ENCODE results near the gene CKAP5. TPM values are rescaled to one million over a fixed set of nuclear protein-coding genes. Genes with fewer than 3 reads are reported as not detected.
A peak's percentile ranks its signal among the peaks of the same experiment; 100 is the strongest.

Gene CKAP5
- polyA plus RNA-seq, 3 donors from 2014 or later = 9.1 to 22.1 (median 9.4) TPM

DNA sequence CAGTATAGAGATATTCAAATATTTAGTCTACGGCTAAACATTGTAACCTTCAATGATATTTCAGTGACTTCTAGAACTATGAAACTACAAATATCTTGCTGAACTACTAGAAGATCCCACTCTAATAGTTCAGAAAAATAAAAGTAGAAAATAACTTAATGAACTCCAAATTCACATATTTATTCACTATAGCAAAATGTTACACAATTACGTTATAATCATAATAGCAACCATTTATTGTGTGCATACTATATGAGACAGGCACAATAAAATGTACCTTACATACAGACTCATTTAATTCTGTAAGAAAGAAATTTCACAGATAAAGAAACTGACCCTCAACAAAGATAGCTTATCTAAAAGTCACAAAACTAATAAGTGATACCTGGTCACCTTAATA lies 69.2 kb downstream of the CKAP5 start:
- H3K27me3 Mint-ChIP-seq (ENCODE audit: low read depth in 3 of 3) = peaks cover 0 to 4% (median 2%) of the 10 kb centered on the region in 3 donors
- H3K27ac Mint-ChIP-seq = no peak overlapping the region
- peaks cover 17 to 53% (median 26%) of the 10 kb centered on the region in 3 donors for H3K36me3 Mint-ChIP-seq
- H3K4me3 Mint-ChIP-seq = no peak overlapping the region
- no peaks in the 10 kb centered on the region for H3K4me1 Mint-ChIP-seq
- DNase-seq = no peak
- H3K9me3 Mint-ChIP-seq = no peaks in the 10 kb centered on the region

DNA sequence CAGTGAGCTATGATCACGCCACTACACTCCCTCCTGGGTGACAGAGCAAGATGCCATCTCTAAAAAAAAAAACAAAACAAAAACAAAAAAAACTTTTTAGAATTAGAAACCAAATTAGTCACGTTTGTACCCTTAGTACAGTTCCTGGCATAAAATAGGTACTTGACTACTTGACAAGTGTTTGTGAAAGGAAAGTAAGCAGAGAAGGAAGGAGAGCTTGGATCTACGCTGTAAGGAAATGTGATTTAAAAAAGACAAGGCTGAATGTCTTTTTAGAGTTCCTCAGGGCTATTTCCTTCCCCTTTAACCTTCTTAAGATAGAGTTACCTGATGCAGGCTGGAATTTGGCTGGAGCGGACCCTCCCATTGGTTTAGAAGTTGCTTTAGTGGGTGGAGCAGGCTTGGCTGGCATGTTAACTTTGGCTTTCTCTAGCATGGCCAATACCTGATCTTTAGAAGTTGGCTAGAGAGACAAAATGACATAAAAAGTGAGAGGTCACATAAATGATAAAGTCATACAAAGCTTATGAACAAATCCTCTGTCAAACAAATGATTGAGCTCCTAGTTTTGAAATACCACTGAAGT lies 76.4 kb downstream of the CKAP5 start:
- DNase-seq = no peak
- H3K4me1 Mint-ChIP-seq = no peaks in the 10 kb centered on the region
- H3K27me3 Mint-ChIP-seq (ENCODE audit: low read depth in 3 of 3) = peaks cover 0 to 2% (median 1%) of the 10 kb centered on the region in 3 donors
- H3K4me3 Mint-ChIP-seq = no peak overlapping the region
- peaks cover 12 to 36% (median 14%) of the 10 kb centered on the region in 3 donors for H3K36me3 Mint-ChIP-seq
- peak overlapping the region in 2 of 6 donors; percentile 10 to 21 for H3K27ac Mint-ChIP-seq
- no peaks in the 10 kb centered on the region for H3K9me3 Mint-ChIP-seq

DNA sequence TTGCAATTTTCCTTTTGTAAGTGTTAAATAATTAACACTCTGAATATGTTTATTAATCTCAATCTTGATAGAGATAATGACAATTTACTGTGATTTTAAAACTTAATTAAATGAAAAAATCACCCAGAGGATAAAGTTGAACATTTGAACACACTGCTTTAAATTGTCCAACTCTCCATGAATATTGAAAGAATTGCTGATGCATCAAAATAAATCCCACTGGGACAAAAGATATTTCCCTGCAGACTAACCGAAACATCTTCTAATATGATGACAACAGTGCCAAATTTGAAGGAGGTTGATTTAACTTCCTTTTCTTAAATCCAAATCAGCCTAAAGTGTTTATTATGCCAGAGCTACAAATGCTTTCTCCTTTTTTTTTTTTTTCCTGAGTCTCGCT lies 79.4 kb downstream of the CKAP5 start:
- no peaks in the 10 kb centered on the region for H3K27me3 Mint-ChIP-seq (ENCODE audit: low read depth in 3 of 3)
- H3K27ac Mint-ChIP-seq = no peak overlapping the region
- H3K4me3 Mint-ChIP-seq = no peak overlapping the region
- no peak for DNase-seq
- peaks cover 22 to 45% (median 26%) of the 10 kb centered on the region in 3 donors for H3K36me3 Mint-ChIP-seq
- no peaks in the 10 kb centered on the region for H3K9me3 Mint-ChIP-seq
- H3K4me1 Mint-ChIP-seq = no peaks in the 10 kb centered on the region

DNA sequence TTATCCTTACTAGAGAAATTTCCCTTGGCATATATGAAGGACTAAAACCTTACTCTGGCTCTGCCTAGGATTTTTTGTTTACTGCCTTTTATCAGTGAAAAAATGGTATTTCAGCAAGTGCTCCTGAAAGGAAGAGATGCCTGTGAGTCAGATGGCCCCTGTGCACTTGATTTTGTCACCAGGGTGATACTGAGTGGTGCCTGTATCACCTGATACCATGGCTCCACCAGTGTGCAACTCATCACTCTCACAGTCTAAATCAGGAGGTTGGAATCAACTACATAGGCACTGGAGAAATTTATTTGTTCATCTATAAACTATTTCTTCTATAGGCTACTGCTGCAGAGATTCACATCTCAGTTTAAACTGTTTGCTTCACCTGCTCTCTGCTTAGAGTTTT lies 83.8 kb downstream of the CKAP5 start:
- Mint-ChIP-seq H3K4me1 (no peaks in the 10 kb centered on the region), H3K4me3 (no peak overlapping the region), H3K27me3 (ENCODE audit: low read depth in 3 of 3) (peaks cover 0 to 2% (median 0%) of the 10 kb centered on the region in 3 donors), H3K9me3 (no peaks in the 10 kb centered on the region), H3K36me3 (peaks cover 31 to 53% (median 51%) of the 10 kb centered on the region in 3 donors), H3K27ac (peak overlapping the region in 2 of 6 donors; percentile 9 to 20)
- no peak for DNase-seq

DNA sequence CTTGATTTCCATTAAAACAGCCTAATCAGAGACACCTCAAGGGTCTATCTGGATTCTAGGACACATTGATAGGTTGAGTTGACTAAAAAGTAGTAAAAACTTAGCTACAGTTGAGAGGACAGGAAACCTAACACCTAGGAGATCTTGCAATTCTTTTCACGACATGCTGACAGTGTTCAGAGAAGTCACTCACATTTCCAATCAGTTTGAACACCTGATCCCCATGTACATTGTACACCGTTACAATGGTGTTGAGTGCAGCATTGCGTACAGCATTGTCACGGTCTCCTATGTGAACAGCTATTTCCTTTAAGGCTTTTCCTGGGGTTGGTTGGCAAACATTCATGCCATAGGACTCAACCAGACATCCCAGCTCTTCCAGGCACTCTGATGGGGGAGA lies 84.3 kb downstream of the CKAP5 start:
- DNase-seq = no peak
- no peaks in the 10 kb centered on the region for H3K9me3 Mint-ChIP-seq
- H3K4me1 Mint-ChIP-seq = no peaks in the 10 kb centered on the region
- peaks cover 31 to 53% (median 51%) of the 10 kb centered on the region in 3 donors for H3K36me3 Mint-ChIP-seq
- H3K4me3 Mint-ChIP-seq = no peak overlapping the region
- peak overlapping the region in 2 of 6 donors; percentile 9 to 20 for H3K27ac Mint-ChIP-seq
- H3K27me3 Mint-ChIP-seq (ENCODE audit: low read depth in 3 of 3) = peaks cover 0 to 2% (median 0%) of the 10 kb centered on the region in 3 donors

DNA sequence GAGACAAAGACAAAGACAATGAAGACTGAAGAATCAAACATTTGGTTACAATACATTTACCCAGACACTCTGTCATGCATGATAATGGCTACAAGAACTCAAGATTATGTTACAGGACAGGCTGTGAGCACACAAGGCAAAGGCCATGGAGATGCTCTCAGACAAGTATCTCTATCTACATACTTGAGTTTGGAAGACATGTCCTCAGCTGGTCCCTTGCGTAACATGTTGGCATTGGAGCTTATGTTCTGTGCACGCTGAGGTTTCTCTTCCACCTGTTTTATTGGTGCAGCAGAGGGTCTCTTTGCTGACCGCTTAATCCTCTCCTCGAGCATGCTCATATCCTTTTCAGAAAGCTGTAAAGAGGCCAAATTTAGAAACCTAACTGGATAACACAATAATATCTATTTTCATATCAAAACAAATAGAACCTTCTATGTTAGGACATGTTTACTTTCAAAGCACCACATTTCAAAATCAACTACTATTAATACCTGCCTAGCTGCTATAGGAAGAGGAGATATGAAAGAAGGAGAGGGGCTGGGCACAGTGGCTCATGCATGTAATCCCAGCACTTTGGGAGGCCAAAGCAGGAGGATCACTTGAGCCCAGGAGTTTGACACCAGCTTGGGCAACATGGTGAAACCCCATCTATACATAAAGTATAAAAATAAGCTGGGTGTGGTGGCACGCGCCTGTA lies 85.5 kb downstream of the CKAP5 start:
- no peaks in the 10 kb centered on the region for H3K4me1 Mint-ChIP-seq
- no peak overlapping the region for H3K27ac Mint-ChIP-seq
- H3K36me3 Mint-ChIP-seq = peaks cover 27 to 57% (median 54%) of the 10 kb centered on the region in 3 donors

DNA sequence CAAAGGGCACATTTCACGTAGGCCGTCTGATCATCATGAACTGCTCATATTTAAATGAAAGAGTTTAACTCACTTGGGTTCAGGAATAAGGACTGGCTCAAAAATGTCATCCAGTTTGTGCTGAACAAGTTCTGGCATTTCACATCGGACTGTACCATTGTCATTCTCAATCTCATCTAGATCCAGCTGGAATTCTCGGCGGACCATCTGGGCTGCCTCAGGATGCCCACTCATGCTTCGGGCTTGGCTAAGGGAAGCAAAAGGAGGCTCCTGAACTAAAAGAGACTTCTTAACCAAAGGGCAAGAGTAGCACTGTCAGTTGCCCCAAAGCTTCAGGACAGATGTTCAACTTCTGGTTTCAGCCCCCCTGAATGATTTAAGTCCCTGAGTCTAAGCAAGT lies 86.9 kb downstream of the CKAP5 start:
- Mint-ChIP-seq H3K27me3 (ENCODE audit: low read depth in 3 of 3) (peaks cover 0 to 2% (median 0%) of the 10 kb centered on the region in 3 donors), H3K27ac (no peak overlapping the region)

More for the DNA sequence above, 85.5 kb downstream of the CKAP5 start:
- no peak overlapping the region for H3K4me3 Mint-ChIP-seq
- DNase-seq = no peak
- H3K27me3 Mint-ChIP-seq (ENCODE audit: low read depth in 3 of 3) = peaks cover 0 to 2% (median 0%) of the 10 kb centered on the region in 3 donors
- no peaks in the 10 kb centered on the region for H3K9me3 Mint-ChIP-seq

DNA sequence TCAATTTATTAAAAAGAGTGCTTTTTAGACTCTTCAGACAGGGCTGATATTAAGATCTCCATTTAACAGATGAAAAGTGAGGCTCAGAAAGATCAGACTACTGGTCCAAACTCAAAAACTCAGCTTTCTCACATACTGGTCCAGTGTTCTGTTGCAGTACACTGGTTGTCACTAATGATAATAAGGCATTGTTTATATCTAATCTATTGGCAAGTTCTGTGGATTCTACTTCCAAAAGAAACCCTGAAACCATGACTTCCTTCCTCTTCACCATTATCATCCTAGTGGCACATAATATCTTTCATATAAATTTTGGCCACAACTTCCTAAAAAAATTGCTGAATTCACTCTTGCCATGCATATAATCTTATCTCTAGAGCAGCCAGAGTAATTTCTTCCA lies 90.1 kb downstream of the CKAP5 start:
- H3K27me3 Mint-ChIP-seq (ENCODE audit: low read depth in 3 of 3) = peaks cover 0 to 2% (median 0%) of the 10 kb centered on the region in 3 donors
- no peaks in the 10 kb centered on the region for H3K4me1 Mint-ChIP-seq
- H3K27ac Mint-ChIP-seq = peak overlapping the region in 1 of 6 donors; percentile 7
- H3K36me3 Mint-ChIP-seq = peaks cover 33 to 54% (median 50%) of the 10 kb centered on the region in 3 donors
- no peaks in the 10 kb centered on the region for H3K9me3 Mint-ChIP-seq
- DNase-seq = no peak
- H3K4me3 Mint-ChIP-seq = no peak overlapping the region

More for the DNA sequence above, 86.9 kb downstream of the CKAP5 start:
- no peaks in the 10 kb centered on the region for H3K4me1 Mint-ChIP-seq
- H3K36me3 Mint-ChIP-seq = peaks cover 33 to 60% (median 57%) of the 10 kb centered on the region in 3 donors
- no peak overlapping the region for H3K4me3 Mint-ChIP-seq
- no peaks in the 10 kb centered on the region for H3K9me3 Mint-ChIP-seq
- no peak for DNase-seq

DNA sequence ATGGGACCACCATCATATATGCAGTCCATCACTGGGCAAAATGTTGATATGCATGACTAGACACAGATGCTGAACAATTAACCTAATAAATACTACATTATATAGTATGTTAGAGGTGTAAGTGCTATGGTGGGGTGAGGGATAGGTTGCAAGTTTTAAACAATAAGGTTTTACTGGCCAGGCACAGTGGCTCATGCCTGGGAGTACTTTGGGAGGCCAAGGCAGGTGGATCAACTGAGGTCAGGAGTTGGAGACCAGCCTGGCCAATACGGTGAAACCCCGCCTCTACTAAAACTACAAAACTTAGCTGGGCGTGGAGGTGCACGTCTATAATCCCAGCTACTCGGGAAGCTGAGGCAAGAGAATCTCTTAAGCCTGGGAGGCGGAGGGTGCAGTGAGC lies 98.9 kb downstream of the CKAP5 start:
- DNase-seq = no peak
- Mint-ChIP-seq H3K9me3 (no peaks in the 10 kb centered on the region), H3K4me1 (no peaks in the 10 kb centered on the region), H3K27me3 (ENCODE audit: low read depth in 3 of 3) (no peaks in the 10 kb centered on the region), H3K36me3 (peaks cover 42 to 57% (median 47%) of the 10 kb centered on the region in 3 donors), H3K4me3 (no peak overlapping the region), H3K27ac (no peak overlapping the region)

DNA sequence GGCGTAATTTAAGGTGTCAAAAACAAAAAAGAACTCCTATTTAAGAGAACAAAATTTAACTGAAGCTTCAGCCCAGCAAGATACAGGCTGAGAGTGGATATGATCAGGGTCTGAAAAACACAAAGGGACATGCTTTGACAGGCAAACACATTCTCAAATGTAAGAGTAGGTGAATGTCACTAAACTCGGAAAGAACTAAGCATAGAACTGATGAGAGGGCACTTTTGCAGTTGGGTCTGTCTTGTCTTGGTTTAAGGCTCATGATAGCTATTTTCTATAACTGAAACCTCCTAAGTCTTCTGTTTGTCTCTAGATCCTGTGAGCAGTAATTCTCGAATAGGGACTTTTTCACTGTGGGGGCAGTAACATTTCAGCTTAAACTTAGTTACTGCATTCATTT lies 100.1 kb downstream of the CKAP5 start:
- Mint-ChIP-seq H3K27ac (no peak overlapping the region), H3K4me1 (no peaks in the 10 kb centered on the region), H3K36me3 (peaks cover 40 to 60% (median 46%) of the 10 kb centered on the region in 3 donors), H3K4me3 (no peak overlapping the region), H3K9me3 (no peaks in the 10 kb centered on the region), H3K27me3 (ENCODE audit: low read depth in 3 of 3) (no peaks in the 10 kb centered on the region)
- DNase-seq = no peak

DNA sequence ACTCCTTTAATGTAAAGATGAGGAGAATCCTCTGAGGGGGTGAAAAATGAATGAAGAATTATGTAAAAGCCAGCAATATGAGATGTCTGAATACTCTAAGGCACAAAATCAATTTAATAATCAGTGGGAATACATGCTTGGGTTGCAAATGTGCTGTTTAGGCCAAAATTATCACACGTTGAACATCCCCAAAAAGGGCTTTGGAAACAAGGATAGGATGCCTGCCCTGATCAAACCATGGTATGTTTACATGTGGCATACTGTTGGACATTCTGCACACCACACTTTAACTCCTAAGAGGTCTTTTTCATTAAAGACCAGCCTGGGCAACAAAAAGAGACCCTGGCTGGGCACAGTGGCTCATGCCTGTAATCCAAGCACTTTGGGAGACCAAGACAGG lies 100.8 kb downstream of the CKAP5 start:
- Mint-ChIP-seq H3K4me3 (no peak overlapping the region), H3K27me3 (ENCODE audit: low read depth in 3 of 3) (no peaks in the 10 kb centered on the region), H3K9me3 (no peaks in the 10 kb centered on the region), H3K36me3 (peaks cover 35 to 54% (median 41%) of the 10 kb centered on the region in 3 donors), H3K27ac (no peak overlapping the region), H3K4me1 (no peaks in the 10 kb centered on the region)
- no peak for DNase-seq

DNA sequence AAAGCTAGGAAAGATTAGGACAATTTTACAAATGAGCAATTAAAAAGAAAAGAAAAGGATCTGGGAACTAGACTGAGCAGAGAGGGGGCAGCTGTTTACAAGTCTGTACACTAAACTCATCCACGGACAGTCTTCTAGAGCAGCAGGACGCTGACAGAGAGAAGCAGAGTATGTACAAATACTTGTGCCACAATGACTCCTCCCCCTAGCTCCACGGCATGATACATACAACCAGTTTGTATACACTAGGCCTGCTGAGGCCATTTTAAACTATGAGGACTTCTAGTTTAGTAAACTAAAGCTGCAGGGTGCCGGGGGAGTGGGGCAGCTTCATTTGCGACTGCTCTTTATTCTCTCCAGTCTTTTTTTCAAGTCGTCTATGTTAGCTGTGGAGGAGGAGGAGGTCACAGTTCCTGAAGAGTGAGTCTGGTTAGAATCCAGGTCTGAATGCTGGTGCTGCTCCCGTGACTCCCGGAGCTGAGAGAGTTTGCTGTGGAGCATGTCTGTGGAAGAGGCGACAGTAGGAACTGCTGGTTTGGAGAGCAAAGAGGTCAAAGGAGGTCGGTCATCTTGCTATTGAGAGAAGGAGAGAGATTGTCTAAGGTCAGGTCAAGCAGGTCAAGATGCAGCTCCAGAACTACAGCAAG lies 102.3 kb downstream of the CKAP5 start:
- DNase-seq = no peak
- Mint-ChIP-seq H3K9me3 (no peaks in the 10 kb centered on the region), H3K36me3 (peaks cover 30 to 46% (median 37%) of the 10 kb centered on the region in 3 donors), H3K27ac (no peak overlapping the region), H3K27me3 (ENCODE audit: low read depth in 3 of 3) (no peaks in the 10 kb centered on the region), H3K4me1 (no peaks in the 10 kb centered on the region), H3K4me3 (no peak overlapping the region)

DNA sequence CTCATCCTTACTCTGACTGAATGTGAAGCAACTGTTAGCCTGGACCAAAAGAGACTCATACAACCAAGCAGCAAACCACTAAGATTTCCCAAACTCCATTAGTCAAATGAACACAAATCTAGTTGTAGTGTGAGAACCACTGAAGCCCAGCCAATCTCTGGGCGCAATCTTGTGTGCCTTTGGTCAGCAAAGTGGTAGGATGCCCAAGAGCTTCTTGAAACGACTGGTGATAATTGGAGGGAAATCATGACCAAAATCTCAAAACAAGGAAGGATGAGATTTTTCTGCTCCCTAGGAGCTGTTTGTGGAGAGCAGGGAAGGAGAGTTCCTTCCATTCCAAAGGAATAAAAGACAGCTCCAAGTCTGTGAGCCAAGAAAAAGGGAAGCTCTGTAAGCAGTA lies 103.0 kb downstream of the CKAP5 start:
- DNase-seq = no peak
- Mint-ChIP-seq H3K4me1 (no peaks in the 10 kb centered on the region), H3K4me3 (no peak overlapping the region), H3K36me3 (peaks cover 27 to 43% (median 34%) of the 10 kb centered on the region in 3 donors), H3K27me3 (ENCODE audit: low read depth in 3 of 3) (no peaks in the 10 kb centered on the region), H3K9me3 (no peaks in the 10 kb centered on the region), H3K27ac (peak overlapping the region in 1 of 6 donors; percentile 55)
